Mucosa of gallbladder (tissue), 1 donor: Measurements from ENCODE around the gene STBD1. TPM values are rescaled to one million over a fixed set of nuclear protein-coding genes. Genes with fewer than 3 reads are reported as not detected.
"Not testable (repeated sequence)": the region's sequence is repeated elsewhere in the genome, so short reads cannot be mapped to it uniquely, and the experiment has no call there.

Experiments used
- DNase-seq: peaks from one replicate; pipeline ENCODE4 v3.0.0-alpha.2; 2020; ENCODE audit warnings: low spot score
- total RNA-seq: library from RNA; stranded (reverse); gene quantifications from one replicate; pipeline ENCODE4 v1.2.1, GENCODE V29; 2021
- donor health status: DM: no; HTN: no; CAD: no.

STBD1 gene
- total RNA-seq, 1 donor from 2014 or later = 16.3 TPM

GRCh38 chr4:76283900-76284299 is 22.6 kb upstream of the STBD1 start:
- no peak for DNase-seq

- not testable (repeated sequence) for DNase-seq
These were observed 18.7 kb upstream of the STBD1 start for GRCh38 chr4:76287811-76288210.

- DNase-seq = no peak
These were observed 13.8 kb upstream of the STBD1 start for GRCh38 chr4:76292730-76293129.

- no peak for DNase-seq
These were observed 12.8 kb upstream of the STBD1 start for GRCh38 chr4:76293772-76294171.

- no peak for DNase-seq
These were observed 10.2 kb upstream of the STBD1 start for GRCh38 chr4:76296286-76296820.

- DNase-seq = no peak
These were observed 8.3 kb upstream of the STBD1 start for GRCh38 chr4:76298227-76298626.

- no peak for DNase-seq
These were observed 6.5 kb upstream of the STBD1 start for GRCh38 chr4:76300012-76300411.

- DNase-seq = no peak
These were observed 5.3 kb upstream of the STBD1 start for GRCh38 chr4:76301068-76301774.

- no peak for DNase-seq
These were observed 4.8 kb upstream of the STBD1 start for GRCh38 chr4:76301775-76302162.

- DNase-seq = no peak
These were observed 3.6 kb upstream of the STBD1 start for GRCh38 chr4:76302826-76303438.

- no peak for DNase-seq
These were observed 1.4 kb upstream of the STBD1 start for GRCh38 chr4:76305033-76305687.

- peak; percentile 52 for DNase-seq
These were observed 538 bp downstream of the STBD1 start for GRCh38 chr4:76306882-76307659.

- no peak for DNase-seq
These were observed 1.1 kb downstream of the STBD1 start for GRCh38 chr4:76307660-76308014.

- peak; percentile 58 for DNase-seq
These were observed 2.0 kb downstream of the STBD1 start for GRCh38 chr4:76308548-76308947.

GRCh38 chr4:76309939-76310550 is 3.5 kb downstream of the STBD1 start:
- DNase-seq = no peak

- DNase-seq = no peak
These were observed 4.2 kb downstream of the STBD1 start for GRCh38 chr4:76310683-76311082.

GRCh38 chr4:76311896-76312331 is 5.4 kb downstream of the STBD1 start:
- no peak for DNase-seq

- DNase-seq = no peak
These were observed 5.9 kb downstream of the STBD1 start for GRCh38 chr4:76312457-76312856.

GRCh38 chr4:76313547-76313946 is 7.0 kb downstream of the STBD1 start:
- DNase-seq = no peak

GRCh38 chr4:76315267-76315918 is 8.9 kb downstream of the STBD1 start:
- DNase-seq = no peak

- no peak for DNase-seq
These were observed 9.6 kb downstream of the STBD1 start for GRCh38 chr4:76316131-76316530.
